ENCODE measurements around the gene COBLL1. TPM values are rescaled to one million over a fixed set of nuclear protein-coding genes. Genes with fewer than 3 reads are reported as not detected.
A peak's percentile ranks its signal among the peaks of the same experiment; 100 is the strongest.

The COBLL1 gene
- total and polyA plus RNA-seq, 8 donors = 19.1 to 74.8 (median 22.1) TPM

GRCh38 chr2:164757934-164758695 lies 83.5 kb downstream of the COBLL1 start:
- H3K36me3 ChIP-seq = no peaks in the 10 kb centered on the region
- peak; percentile 76 for ATAC-seq
- no peaks in the 10 kb centered on the region for H3K27me3 ChIP-seq
- no peak overlapping the region for H3K4me3 ChIP-seq
- H3K27ac ChIP-seq = peak overlapping the region in 1 of 2 donors; percentile 8
- peaks cover 4 to 14% of the 10 kb centered on the region in 2 donors for H3K4me1 ChIP-seq
- no peak for TF ChIP-seq CTCF (IDR thresholded peaks at IDR 0.05)
- intact Hi-C loops (cut with DNase I) = no loop called here
- H3K9me3 ChIP-seq = no peaks in the 10 kb centered on the region
- DNase-seq = no peak

- peaks cover 4 to 14% of the 10 kb centered on the region in 2 donors for H3K4me1 ChIP-seq
- ATAC-seq = no peak
- no peak for DNase-seq
- no peaks in the 10 kb centered on the region for H3K9me3 ChIP-seq
- no peak overlapping the region for H3K4me3 ChIP-seq
- H3K27me3 ChIP-seq = no peaks in the 10 kb centered on the region
- no peak for TF ChIP-seq CTCF (IDR thresholded peaks at IDR 0.05)
- no peak overlapping the region for H3K27ac ChIP-seq
- no peaks in the 10 kb centered on the region for H3K36me3 ChIP-seq
- intact Hi-C loops (cut with DNase I) = no loop called here
These were observed 84.8 kb downstream of the COBLL1 start for GRCh38 chr2:164756773-164757172.

- DNase-seq (no peak), ATAC-seq (no peak)
- H3K36me3 ChIP-seq = no peaks in the 10 kb centered on the region
- no peak for TF ChIP-seq CTCF (IDR thresholded peaks at IDR 0.05)
- no peak overlapping the region for H3K4me3 ChIP-seq
- H3K27ac ChIP-seq = no peak overlapping the region
- H3K4me1 ChIP-seq = peaks cover 4 to 14% of the 10 kb centered on the region in 2 donors
- H3K9me3 ChIP-seq = no peaks in the 10 kb centered on the region
- no peaks in the 10 kb centered on the region for H3K27me3 ChIP-seq
- intact Hi-C loops (cut with DNase I) = no loop called here
These were observed 85.7 kb downstream of the COBLL1 start for GRCh38 chr2:164755952-164756351.

- Histone ChIP-seq H3K4me3 (no peak overlapping the region), H3K27me3 (no peaks in the 10 kb centered on the region), H3K36me3 (no peaks in the 10 kb centered on the region), H3K4me1 (peaks cover 4 to 14% of the 10 kb centered on the region in 2 donors), H3K9me3 (no peaks in the 10 kb centered on the region), H3K27ac (no peak overlapping the region)
- intact Hi-C loops (cut with DNase I) = no loop called here
- ATAC-seq = no peak
- no peak for DNase-seq
- TF ChIP-seq CTCF (IDR thresholded peaks at IDR 0.05) = no peak
These were observed 87.2 kb downstream of the COBLL1 start for GRCh38 chr2:164754157-164755093.

GRCh38 chr2:164752956-164753355 lies 88.7 kb downstream of the COBLL1 start:
- no peak overlapping the region for H3K27ac ChIP-seq
- H3K4me3 ChIP-seq = no peak overlapping the region
- no peak for TF ChIP-seq CTCF (IDR thresholded peaks at IDR 0.05)
- DNase-seq (no peak), ATAC-seq (no peak)
- no peaks in the 10 kb centered on the region for H3K27me3 ChIP-seq
- no peaks in the 10 kb centered on the region for H3K36me3 ChIP-seq
- peaks cover 0 to 6% of the 10 kb centered on the region in 2 donors for H3K4me1 ChIP-seq
- H3K9me3 ChIP-seq = no peaks in the 10 kb centered on the region
- intact Hi-C loops (cut with DNase I) = no loop called here
